Measurements from ENCODE around the gene RMRP.
A peak's percentile ranks its signal among the peaks of the same experiment; 100 is the strongest.

Gene RMRP

DNA sequence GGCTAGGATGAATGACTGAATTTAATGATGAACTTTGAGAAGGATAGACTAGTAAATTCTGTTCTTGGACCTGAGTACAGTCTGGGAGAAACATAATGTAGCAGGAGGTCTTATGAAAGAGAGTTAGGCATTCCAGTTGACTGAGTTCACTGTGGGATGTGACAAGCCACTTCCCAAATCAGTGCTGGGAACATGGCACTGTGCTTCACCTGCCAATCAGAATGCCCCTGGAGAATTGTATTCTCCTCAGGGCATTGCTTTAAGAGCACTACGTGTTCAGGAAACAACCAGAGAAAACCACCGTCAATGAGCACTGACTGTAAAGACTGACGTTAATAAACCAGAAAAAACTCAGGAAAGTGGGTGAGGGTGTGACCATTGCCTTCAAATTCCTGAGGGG, 1.5 kb upstream of the RMRP start:
- H3K4me3 ChIP-seq (ENCODE audit: low read depth, low read length), result peak overlapping the region; percentile 98
- TF ChIP-seq, protein P1, sequence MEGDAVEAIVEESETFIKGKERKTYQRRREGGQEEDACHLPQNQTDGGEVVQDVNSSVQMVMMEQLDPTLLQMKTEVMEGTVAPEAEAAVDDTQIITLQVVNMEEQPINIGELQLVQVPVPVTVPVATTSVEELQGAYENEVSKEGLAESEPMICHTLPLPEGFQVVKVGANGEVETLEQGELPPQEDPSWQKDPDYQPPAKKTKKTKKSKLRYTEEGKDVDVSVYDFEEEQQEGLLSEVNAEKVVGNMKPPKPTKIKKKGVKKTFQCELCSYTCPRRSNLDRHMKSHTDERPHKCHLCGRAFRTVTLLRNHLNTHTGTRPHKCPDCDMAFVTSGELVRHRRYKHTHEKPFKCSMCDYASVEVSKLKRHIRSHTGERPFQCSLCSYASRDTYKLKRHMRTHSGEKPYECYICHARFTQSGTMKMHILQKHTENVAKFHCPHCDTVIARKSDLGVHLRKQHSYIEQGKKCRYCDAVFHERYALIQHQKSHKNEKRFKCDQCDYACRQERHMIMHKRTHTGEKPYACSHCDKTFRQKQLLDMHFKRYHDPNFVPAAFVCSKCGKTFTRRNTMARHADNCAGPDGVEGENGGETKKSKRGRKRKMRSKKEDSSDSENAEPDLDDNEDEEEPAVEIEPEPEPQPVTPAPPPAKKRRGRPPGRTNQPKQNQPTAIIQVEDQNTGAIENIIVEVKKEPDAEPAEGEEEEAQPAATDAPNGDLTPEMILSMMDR (conservative IDR thresholded peaks at IDR 0.05; ENCODE audit: low read depth, low read length), result no peak

DNA sequence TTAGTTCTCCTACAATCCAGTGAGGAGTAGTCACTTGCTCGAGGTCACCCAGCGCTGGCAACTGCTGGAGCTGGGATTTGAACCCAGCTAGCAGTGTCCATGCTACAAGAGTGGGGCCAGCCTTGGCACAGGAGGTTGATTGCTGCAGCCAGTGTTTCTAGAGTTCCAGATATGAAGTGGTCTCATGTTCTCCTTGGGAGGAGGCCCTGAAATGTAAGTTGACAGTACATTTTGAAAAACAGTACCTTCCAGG, 1.1 kb upstream of the RMRP start:
- DNase-seq (ENCODE audit: low read depth), result peak; percentile 57
- H3K4me3 ChIP-seq (ENCODE audit: low read depth, low read length), result peak overlapping the region; percentile 98
- TF ChIP-seq, protein P1 (conservative IDR thresholded peaks at IDR 0.05; ENCODE audit: low read depth, low read length), result no peak

More for the DNA sequence above, 1.5 kb upstream of the RMRP start:
- peak; percentile 43 for DNase-seq (ENCODE audit: low read depth)

- H3K4me3 ChIP-seq (ENCODE audit: low read depth, low read length), result peak within 1 kb of the TSS; percentile 98
- TF ChIP-seq, protein P1 (conservative IDR thresholded peaks at IDR 0.05; ENCODE audit: low read depth, low read length), result peak; percentile 62
- DNase-seq (ENCODE audit: low read depth), result peak; percentile 85
Observed at GRCh38 chr9:35658137-35658967, 533 bp upstream of the RMRP start, which contains the start of gene CCDC107. CCDC107 (plus strand) TSS chr9:35658292; CDS start chr9:35658380, 88 bp downstream.

DNA sequence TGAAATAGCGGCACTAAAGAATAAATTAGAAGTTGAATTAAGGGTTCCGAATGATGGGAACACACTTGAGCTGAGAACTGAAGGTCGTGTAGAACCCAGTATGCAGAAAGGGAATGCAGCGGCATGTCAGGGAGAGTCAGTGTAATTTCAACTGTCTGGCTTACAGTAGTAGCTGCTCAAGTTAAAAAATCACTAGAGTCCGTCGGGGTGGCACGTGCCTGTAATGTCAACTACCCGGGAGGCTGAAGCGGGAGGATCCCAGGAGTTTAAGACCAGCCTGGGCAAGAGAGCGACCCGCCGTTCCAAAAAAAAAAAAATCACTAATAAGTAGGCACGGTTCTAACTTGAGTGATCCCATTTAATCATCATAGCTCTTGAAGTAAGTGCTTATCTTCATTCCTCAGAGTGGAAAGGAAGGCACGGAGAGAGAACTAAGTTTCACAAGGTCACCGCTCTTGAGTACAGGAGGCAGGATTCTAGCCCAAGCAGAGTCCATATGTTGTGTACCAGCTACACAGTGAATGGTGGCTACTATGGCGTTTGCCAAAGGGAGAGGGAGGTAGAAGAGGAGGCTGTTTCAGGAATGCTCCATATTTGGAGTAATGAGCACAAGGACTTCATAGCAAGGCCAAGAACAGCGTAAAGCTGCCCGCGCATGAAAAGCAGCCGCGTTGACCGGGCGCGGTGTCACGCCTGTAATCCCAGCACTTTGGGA, 831 bp downstream of the RMRP start:
- peak overlapping the region; percentile 42 for H3K4me3 ChIP-seq (ENCODE audit: low read depth, low read length)
- DNase-seq (ENCODE audit: low read depth), result peak; percentile 54
- TF ChIP-seq, protein P1 (conservative IDR thresholded peaks at IDR 0.05; ENCODE audit: low read depth, low read length), result no peak

DNA sequence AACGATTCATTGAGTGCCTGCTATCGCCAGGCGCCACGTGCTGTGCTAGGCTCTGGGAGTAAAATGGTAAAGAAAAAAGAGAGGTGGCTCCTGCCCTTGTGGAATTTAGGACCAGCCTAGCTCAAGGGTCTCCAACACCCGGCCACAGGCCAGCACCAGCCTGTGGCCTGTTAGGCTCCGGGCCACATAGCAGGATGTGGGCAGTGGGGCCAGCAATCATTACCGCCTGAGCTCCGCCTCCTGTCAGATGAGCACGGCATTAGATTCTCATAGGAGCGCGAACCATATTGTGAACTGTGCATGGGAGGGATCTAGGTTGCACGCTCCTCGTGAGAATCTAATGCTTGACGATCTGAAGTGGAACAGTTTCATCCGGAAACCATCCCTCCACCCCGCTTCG, 1.5 kb downstream of the RMRP start:
- TF ChIP-seq, protein P1 (conservative IDR thresholded peaks at IDR 0.05; ENCODE audit: low read depth, low read length), result no peak

GRCh38 chr9:35653611-35654010, 4.2 kb downstream of the RMRP start:
- H3K4me3 ChIP-seq (ENCODE audit: low read depth, low read length), result no peak overlapping the region

More for the DNA sequence above, 1.5 kb downstream of the RMRP start:
- no peak overlapping the region for H3K4me3 ChIP-seq (ENCODE audit: low read depth, low read length)
- no peak for DNase-seq (ENCODE audit: low read depth)

More at GRCh38 chr9:35653611-35654010, 4.2 kb downstream of the RMRP start:
- DNase-seq (ENCODE audit: low read depth), result no peak
- TF ChIP-seq, protein P1 (conservative IDR thresholded peaks at IDR 0.05; ENCODE audit: low read depth, low read length), result no peak
